K562 (cell line): ENCODE measurements around the gene RBM20. TPM values are rescaled to one million over a fixed set of nuclear protein-coding genes. Genes with fewer than 3 reads are reported as not detected.

Experiments
- BCL6 ChIP-seq: fragments of 250-450 bp; sonication (Bioruptor Pico); IDR thresholded peaks from 2 replicates; pipeline ENCODE4 v1.4.0; 2020
- CCNT2 ChIP-seq: IDR thresholded peaks from 2 replicates; pipeline ENCODE4 v1.6.1; 2011; ENCODE audit warnings: borderline replicate concordance, low read depth, mild to moderate bottlenecking, moderate library complexity, mixed read lengths, low read length; ENCODE audit not compliant: insufficient read length; ENCODE audit errors: extremely low read depth
- CTCFL ChIP-seq: IDR thresholded peaks from 2 replicates; pipeline ENCODE4 v1.6.1; 2011; ENCODE audit warnings: borderline replicate concordance, low read depth, mild to moderate bottlenecking, moderate library complexity, low read length; ENCODE audit not compliant: insufficient read depth, poor library complexity, severe bottlenecking
- MAX ChIP-seq: sonication (generic); formaldehyde crosslinking; IDR thresholded peaks from 2 replicates; pipeline ENCODE4 v1.9.0; 2022; ENCODE audit warnings: mild to moderate bottlenecking, missing genetic modification reagents
- MNT ChIP-seq, 2 experiments: fragments of 450-650 bp; conservative IDR thresholded peaks; 2 replicates each; pipeline ENCODE4 v1.6.1; 2017; ENCODE audit warnings: mild to moderate bottlenecking in 2 of 2, moderate library complexity in 2 of 2
- NRF1 ChIP-seq, 2 experiments: fragments of 450-650 bp; IDR thresholded peaks in 1 of 2; conservative IDR thresholded peaks in 1 of 2; 2 replicates each; pipeline ENCODE4 v1.6.1; 2014; ENCODE audit warnings: mild to moderate bottlenecking in 2 of 2
- RB1 ChIP-seq: fragments of 450-650 bp; IDR thresholded peaks from 2 replicates; pipeline ENCODE4 v1.6.1; 2017; ENCODE audit warnings: low read depth, mild to moderate bottlenecking
- REST ChIP-seq, 2 experiments: fragments of 450-650 bp; formaldehyde crosslinking in 1 of 2; IDR thresholded peaks; 2 replicates each; pipeline versions ENCODE4 v1.4.0 to v1.6.1; 2014 to 2020; ENCODE audit warnings: mild to moderate bottlenecking in 2 of 2, borderline replicate concordance in 1 of 2, low read depth in 1 of 2
- XRCC4 ChIP-seq: IDR thresholded peaks from one replicate; pipeline ENCODE4 v1.6.1; 2011; ENCODE audit not compliant: insufficient read depth, insufficient read length; ENCODE audit errors: extremely low read depth
- ZBTB7A ChIP-seq: IDR thresholded peaks from 2 replicates; pipeline ENCODE4 v1.6.1; 2011; ENCODE audit warnings: low read depth, mild to moderate bottlenecking, low read length, moderate library complexity, borderline replicate concordance; ENCODE audit not compliant: control insufficient read depth
- ZC3H11A ChIP-seq: IDR thresholded peaks from 2 replicates; pipeline ENCODE4 v1.6.1; 2012; ENCODE audit warnings: low read depth, low read length, improper control_type of control experiment
- ZNF431 ChIP-seq: sonication (generic); formaldehyde crosslinking; IDR thresholded peaks from 2 replicates; pipeline ENCODE4 v1.8.0; 2022; ENCODE audit warnings: mild to moderate bottlenecking, missing genetic modification reagents
- polyA plus RNA-seq, 8 experiments: library from polyadenylated mRNA; depleted of rRNA in 4 of 8; stranded (reverse) in 5 of 8; unstranded in 3 of 8; fragments of >200 nt; fragmentation: Nextera tagmentation in 2 of 8; fragmentation: Illumina TruSeq in 1 of 8; extraction: Ambion mirVana in 2 of 8; extraction: Trizol in 1 of 8; gene quantifications; 2 replicates each; pipeline versions ENCODE4 v1.2.1 to v1.2.3, GENCODE V29; 2011 to 2014; ENCODE audit warnings: inconsistent platforms in 1 of 8, missing spikeins in 1 of 8
- total RNA-seq, 7 experiments: library from RNA; depleted of rRNA in 6 of 7; stranded (reverse); fragments of >200 nt in 6 of 7; fragmentation: Illumina TruSeq in 2 of 7; extraction: Trizol in 2 of 7; gene quantifications; 2 replicates each; pipeline versions ENCODE4 v1.2.1 to v1.2.3, GENCODE V29; 2011 to 2021; ENCODE audit warnings: low replicate concordance in 1 of 7

The RBM20 gene
- total and polyA plus RNA-seq, 9 of the 15 experiments (the other 6 are each of a cell fraction or from before 2014, with no cell fraction given), result 0.63 to 5.7 (median 3.2) TPM

- TF ChIP-seq REST (IDR thresholded peaks at IDR 0.05; ENCODE audit: borderline replicate concordance) (0 out of 2 replicates have a peak, but pooled peaks have one; percentile 3), REST (CRISPR knock-in tag; IDR thresholded peaks at IDR 0.05; ENCODE audit: low read depth) (no peak), MAX (CRISPR knock-in tag) (peak; percentile 73), RB1 (peak; percentile 29), CTCFL (peak; percentile 48), MNT (conservative IDR thresholded peaks at IDR 0.05) (peak; percentile 88 to 89), NRF1 (conservative IDR thresholded peaks at IDR 0.05 in 1 of 2, IDR thresholded peaks at IDR 0.05 in 1 of 2) (peak; percentile 22 to 44; a peak in 3 of 4 replicates), CCNT2 (peak; percentile 64), XRCC4 (no peak), ZNF431 (CRISPR knock-in tag) (0 out of 2 replicates have a peak, but pooled peaks have one; percentile 25), ZBTB7A (peak; percentile 85), ZC3H11A (no peak), BCL6 (CRISPR knock-in tag) (no peak)
Measured at GRCh38 chr10:110872145-110872983, 228.2 kb downstream of the RBM20 start (continued).
